OCI-LY3 (cell line): ENCODE results near the gene TIMM44.
"Not testable (repeated sequence)": the region's sequence is repeated elsewhere in the genome, so short reads cannot be mapped to it uniquely, and the experiment has no call there.

Source experiments
- H2AFZ ChIP-seq: fragments of 200-600, 300-600 bp; shearing (Covaris generic); 2 replicates; pipeline ENCODE4 v1.6.0; 2014; ENCODE audit warnings: antibody characterized with exemption, low read depth, low read length
- H3K27ac ChIP-seq: fragments of 200-600, 300-600 bp; sonication (generic); 2 replicates; pipeline ENCODE4 v1.5.1; 2014; ENCODE audit warnings: mild to moderate bottlenecking, low read length, moderate library complexity, mixed read lengths
- H3K27me3 ChIP-seq: fragments of 200-600, 300-600 bp; sonication (generic); 2 replicates; pipeline ENCODE4 v1.6.1; 2014; ENCODE audit warnings: low read depth, low read length, mixed read lengths
- H3K36me3 ChIP-seq: fragments of 200-600, 300-600 bp; sonication (generic); replicated peaks from 2 replicates; pipeline ENCODE3; 2014; ENCODE audit warnings: low read depth, low read length, mixed read lengths
- H3K4me1 ChIP-seq: fragments of 300-600, 200-600 bp; sonication (generic); 2 replicates; pipeline ENCODE4 v1.6.1; 2014; ENCODE audit warnings: low read length, mixed read lengths
- H3K4me2 ChIP-seq: fragments of 200-600, 300-600 bp; sonication (generic); 2 replicates; pipeline ENCODE4 v1.6.1; 2014; ENCODE audit warnings: low read length, mixed read lengths
- H3K4me3 ChIP-seq: fragments of 300-600, 200-600 bp; sonication (generic); 2 replicates; pipeline ENCODE4 v1.5.1; 2014; ENCODE audit warnings: antibody characterized with exemption, mild to moderate bottlenecking, low read length, moderate library complexity
- H3K79me2 ChIP-seq: fragments of 300-600, 200-600 bp; shearing (Covaris generic); 2 replicates; pipeline ENCODE4 v1.6.1; 2014; ENCODE audit warnings: mild to moderate bottlenecking, low read length, mixed read lengths
- H3K9ac ChIP-seq: fragments of 300-600, 200-600 bp; shearing (Covaris generic); 2 replicates; pipeline ENCODE4 v1.6.0; 2014; ENCODE audit warnings: mild to moderate bottlenecking, low read length, moderate library complexity
- H3K9me3 ChIP-seq: fragments of 200-600, 300-600 bp; shearing (Covaris generic); 2 replicates; pipeline ENCODE4 v1.6.1; 2014; ENCODE audit warnings: low read length, mixed read lengths; ENCODE audit not compliant: insufficient read depth
- H4K20me1 ChIP-seq: fragments of 200-600, 300-600 bp; sonication (generic); 2 replicates; pipeline ENCODE4 v1.6.1; 2016; ENCODE audit warnings: low read length, mixed read lengths; ENCODE audit not compliant: insufficient read depth
- CTCF ChIP-seq: fragments of 200-600, 300-600 bp; sonication (generic); IDR thresholded peaks from 2 replicates; pipeline ENCODE4 v1.5.1; 2014; ENCODE audit warnings: antibody characterized with exemption, low read length, low read depth
- EZH2phosphoT487 ChIP-seq: fragments of 200-600 bp; shearing (Covaris generic); IDR thresholded peaks from 2 replicates; pipeline ENCODE4 v1.6.1; 2018; ENCODE audit warnings: antibody characterized with exemption, mixed run types, low read depth

TIMM44 gene

DNA sequence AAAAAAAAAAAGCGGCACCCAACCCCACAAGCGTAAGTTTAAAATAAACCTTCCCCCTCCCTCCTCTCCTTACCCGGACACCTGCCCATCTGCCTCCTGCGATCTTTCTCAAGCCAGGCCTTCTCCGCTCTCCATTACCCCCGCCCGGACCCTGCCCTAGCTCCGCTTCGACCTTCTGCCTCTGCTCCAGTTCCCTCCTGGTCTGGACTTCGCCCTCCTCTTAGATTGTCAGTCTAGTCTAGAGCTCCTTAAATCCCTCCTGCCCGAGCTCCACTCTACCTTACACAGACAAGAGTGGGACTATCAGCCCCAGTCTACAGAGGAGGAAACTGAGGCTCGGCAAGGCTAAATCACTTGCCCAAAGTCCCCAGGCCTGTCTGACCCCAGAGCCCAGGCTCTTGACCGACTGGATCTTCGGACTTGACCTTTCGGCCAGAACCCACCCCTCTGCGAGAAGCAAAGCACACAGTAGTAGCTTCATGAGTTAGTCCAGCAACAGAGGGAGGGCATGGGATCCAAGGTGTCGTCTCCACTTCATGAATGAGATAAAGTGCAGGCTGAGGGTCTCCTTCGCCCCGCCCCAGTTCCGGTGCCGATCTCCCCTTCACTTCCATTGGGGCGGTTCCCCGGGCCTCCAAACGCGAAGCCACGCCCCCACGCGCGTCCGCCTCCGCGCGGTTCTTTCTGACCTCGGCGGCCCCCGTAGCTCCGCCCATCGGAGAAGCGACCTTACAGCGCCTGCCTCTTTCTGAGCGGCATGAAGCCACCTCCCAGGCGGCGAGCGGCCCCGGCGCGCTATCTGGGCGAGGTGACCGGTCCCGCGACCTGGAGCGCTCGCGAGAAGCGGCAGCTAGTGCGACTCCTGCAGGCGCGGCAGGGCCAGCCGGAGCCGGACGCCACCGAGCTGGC, 23.6 kb downstream of the TIMM44 start, which contains the start of gene SNAPC2:
Gene SNAPC2, plus strand, starts transcription at position 729 of the 909 bp plus-strand sequence. Its CDS starts 29 bp downstream, at position 758.
- peak within 1 kb of the TSS; percentile 96 for H3K4me2 ChIP-seq
- TF ChIP-seq EZH2phosphoT487 (no peak), CTCF (no peak)
- H3K36me3 ChIP-seq = peaks cover 10% of the 10 kb centered on the region
- H3K9me3 ChIP-seq = no peaks in the 10 kb centered on the region
- peak within 1 kb of the TSS; percentile 48; the same call in 1 of the 2 replicates for H2AFZ ChIP-seq
- peaks cover 7% of the 10 kb centered on the region; the same call in 1 of the 2 replicates for H4K20me1 ChIP-seq
- peak within 1 kb of the TSS; percentile 80 for H3K9ac ChIP-seq
- H3K27ac ChIP-seq = peak within 1 kb of the TSS; percentile 80
- H3K79me2 ChIP-seq = no peaks in the 10 kb centered on the region
- no peaks in the 10 kb centered on the region for H3K27me3 ChIP-seq
- H3K4me3 ChIP-seq = peak within 1 kb of the TSS; percentile 86
- H3K4me1 ChIP-seq = peaks cover 14% of the 10 kb centered on the region

- Histone ChIP-seq H3K4me3 (peak overlapping the region; percentile 86; the same call in 1 of the 2 replicates), H3K79me2 (no peaks in the 10 kb centered on the region), H3K27ac (no peak overlapping the region), H3K9me3 (no peaks in the 10 kb centered on the region), H3K27me3 (no peaks in the 10 kb centered on the region), H3K4me1 (peaks cover 14% of the 10 kb centered on the region), H3K4me2 (peak overlapping the region; percentile 96), H2AFZ (no peak overlapping the region), H4K20me1 (peaks cover 7% of the 10 kb centered on the region; the same call in 1 of the 2 replicates), H3K36me3 (peaks cover 10% of the 10 kb centered on the region), H3K9ac (no peak overlapping the region)
- TF ChIP-seq EZH2phosphoT487 (no peak), CTCF (no peak)
Measured at GRCh38 chr19:7918615-7919421, 24.6 kb downstream of the TIMM44 start.

DNA sequence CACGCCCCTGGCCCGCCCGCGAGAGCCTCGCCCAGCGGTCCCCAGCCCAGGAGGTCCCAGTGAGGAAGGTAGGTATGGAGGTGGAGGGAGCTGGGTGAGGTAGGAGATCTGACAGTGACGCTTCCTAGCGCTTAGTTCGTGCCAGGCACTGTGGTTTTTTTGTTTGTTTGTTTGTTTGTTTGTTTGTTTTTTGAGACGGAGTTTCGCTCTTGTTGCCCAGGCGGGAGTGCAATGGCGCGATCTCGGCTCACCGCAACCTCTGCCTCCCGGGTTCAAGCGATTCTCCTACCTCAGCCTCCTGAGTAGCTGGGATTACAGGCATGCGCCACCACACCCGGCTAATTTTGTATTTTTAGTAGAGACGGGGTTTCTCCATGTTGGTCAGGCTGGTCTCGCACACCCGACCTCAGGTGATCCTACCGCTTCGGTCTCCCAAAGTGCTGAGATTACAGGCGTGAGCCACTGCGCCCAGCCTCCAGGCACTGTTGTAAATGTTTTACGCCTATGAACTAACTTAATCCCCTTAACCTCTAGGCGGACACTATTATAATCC, 25.3 kb downstream of the TIMM44 start:
- Histone ChIP-seq H3K4me3 (peak overlapping the region; percentile 77), H3K4me1 (peaks cover 14% of the 10 kb centered on the region), H3K4me2 (peak overlapping the region; percentile 81)
- H3K79me2 ChIP-seq, H4K20me1 ChIP-seq, H3K27me3 ChIP-seq, H3K27ac ChIP-seq, H3K36me3 ChIP-seq, H2AFZ ChIP-seq, H3K9me3 ChIP-seq, H3K9ac ChIP-seq: not testable (repeated sequence)

- Histone ChIP-seq H2AFZ (peak overlapping the region; percentile 44; the same call in 1 of the 2 replicates), H3K27ac (no peak overlapping the region)
Measured at GRCh38 chr19:7917267-7918061, 26.0 kb downstream of the TIMM44 start.

More at GRCh38 chr19:7917267-7918061, 26.0 kb downstream of the TIMM44 start:
- Histone ChIP-seq H3K4me2 (peak overlapping the region; percentile 81), H3K9me3 (no peaks in the 10 kb centered on the region), H3K4me1 (peaks cover 14% of the 10 kb centered on the region), H3K27me3 (no peaks in the 10 kb centered on the region), H4K20me1 (peaks cover 7% of the 10 kb centered on the region; the same call in 1 of the 2 replicates), H3K9ac (peak overlapping the region; percentile 67), H3K79me2 (no peaks in the 10 kb centered on the region), H3K4me3 (peak overlapping the region; percentile 77), H3K36me3 (peaks cover 12% of the 10 kb centered on the region)
- peak; percentile 27 for TF ChIP-seq CTCF
- TF ChIP-seq EZH2phosphoT487 = no peak
